Stimulated activated CD4-positive, alpha-beta T cell treated with anti-CD3 and anti-CD28 coated beads, Interleukin-12 subunit alpha, Interleukin-12 subunit beta, amount 100 ng/mL, for 4 hours (primary cell): Measurements from ENCODE around the gene CRK.
"Not testable (repeated sequence)": the region's sequence is repeated elsewhere in the genome, so short reads cannot be mapped to it uniquely, and the experiment has no call there.

Source experiments
- DNase-seq: peaks from one replicate; pipeline ENCODE4 v3.0.0-alpha.2; 2020

The CRK gene

DNA sequence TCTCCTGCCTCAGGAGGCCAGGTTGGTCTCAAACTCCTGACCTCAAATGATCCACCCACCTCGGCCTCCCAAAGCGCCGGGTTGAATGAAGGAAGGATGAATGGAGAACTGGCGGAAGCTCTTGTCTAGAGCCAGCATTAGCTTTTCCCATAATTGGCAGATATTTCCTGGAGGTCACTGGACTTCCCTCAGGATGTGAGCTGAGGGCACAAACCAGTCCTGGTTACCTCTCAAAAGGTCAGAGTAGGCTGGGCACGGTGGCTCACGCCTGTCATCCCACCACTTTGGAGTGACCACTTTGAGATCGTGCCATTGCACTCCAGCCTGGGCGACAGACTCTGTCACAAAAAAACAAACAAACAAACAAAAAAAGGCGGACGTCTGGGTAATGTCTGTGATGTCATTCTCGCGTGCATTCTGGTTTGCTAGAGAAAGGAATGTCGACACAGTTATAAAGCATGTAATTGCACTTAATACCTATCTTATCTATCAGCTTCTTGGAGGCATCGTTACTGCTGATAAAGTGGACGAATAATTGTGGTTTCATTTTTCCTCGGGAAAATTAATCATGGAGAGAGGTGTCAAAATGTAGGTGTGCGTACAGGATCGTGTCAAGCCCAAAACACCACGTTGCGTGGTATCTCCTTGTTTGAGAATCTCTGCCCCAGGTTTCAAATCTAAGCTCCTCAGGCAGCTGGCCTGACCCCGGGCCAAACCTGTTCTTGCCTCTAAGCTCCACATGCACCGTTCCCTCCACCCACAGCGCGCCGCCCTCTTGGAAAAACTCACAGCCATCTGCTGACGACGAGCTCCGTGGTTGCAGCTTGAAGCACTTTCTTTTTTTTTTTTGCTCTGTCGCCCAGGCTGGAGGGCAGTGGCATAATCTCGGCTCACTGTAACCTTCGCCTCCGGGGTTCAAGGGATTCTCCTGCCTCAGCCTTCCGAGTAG, 6.4 kb upstream of the CRK start:
- no peak for DNase-seq

DNA sequence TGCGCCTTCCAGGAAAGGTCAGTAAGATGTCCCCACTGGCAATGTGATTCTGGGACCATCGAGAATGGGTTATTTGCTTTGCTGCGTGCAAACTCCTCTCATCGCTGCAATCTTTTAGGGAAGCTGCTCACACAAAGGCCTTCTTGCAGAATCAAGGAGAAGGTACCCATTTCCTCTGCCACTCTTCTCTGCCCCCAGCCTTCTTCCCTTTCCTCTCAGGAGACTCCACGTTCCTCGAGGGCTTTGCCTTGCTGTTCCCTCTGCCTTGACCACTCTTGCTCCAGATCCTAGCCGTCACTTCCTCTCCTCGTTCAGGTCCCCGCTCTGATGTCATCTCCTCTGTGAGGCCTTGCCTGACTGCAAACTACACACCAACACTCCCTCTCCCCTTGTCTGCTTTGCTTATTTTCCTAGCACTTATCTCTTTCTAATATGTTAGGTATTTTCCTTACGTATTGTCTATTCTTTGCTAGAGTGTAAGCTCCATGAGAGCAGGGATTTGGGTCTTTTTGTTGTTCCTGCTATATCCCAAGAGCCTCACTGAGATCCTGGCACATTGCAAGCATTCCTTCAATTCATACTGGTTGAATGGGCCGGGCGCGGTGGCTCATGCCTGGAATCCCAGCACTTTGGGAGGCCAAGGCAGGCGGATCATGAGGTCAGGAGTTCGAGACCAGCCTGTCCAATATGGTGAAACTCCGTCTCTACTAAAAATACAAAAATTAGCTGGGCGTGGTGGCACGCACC, 5.3 kb upstream of the CRK start:
- no peak for DNase-seq

DNA sequence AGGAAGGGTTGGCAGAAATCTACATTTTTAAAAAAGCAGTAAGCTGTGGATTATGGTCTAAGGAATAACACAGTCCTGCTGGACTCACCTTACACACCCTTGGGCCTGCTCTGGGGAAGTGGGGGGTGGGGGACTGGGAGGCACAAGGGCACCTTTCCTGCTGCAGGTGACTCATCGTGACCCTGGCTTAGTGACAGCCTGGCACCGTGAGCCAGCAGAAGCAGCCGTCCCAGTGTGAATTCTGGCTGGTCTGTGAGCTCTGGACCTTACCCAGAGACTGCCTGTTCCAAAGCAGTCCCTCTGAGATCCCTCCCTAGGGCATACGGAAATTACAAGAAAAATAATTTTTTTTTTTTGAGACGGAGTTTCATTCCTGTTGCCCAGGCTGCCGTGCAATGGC, 4.2 kb upstream of the CRK start:
- DNase-seq: no peak

- DNase-seq: peak; percentile 21
Measured at GRCh38 chr17:1455291-1455796, 688 bp downstream of the CRK start.

DNA sequence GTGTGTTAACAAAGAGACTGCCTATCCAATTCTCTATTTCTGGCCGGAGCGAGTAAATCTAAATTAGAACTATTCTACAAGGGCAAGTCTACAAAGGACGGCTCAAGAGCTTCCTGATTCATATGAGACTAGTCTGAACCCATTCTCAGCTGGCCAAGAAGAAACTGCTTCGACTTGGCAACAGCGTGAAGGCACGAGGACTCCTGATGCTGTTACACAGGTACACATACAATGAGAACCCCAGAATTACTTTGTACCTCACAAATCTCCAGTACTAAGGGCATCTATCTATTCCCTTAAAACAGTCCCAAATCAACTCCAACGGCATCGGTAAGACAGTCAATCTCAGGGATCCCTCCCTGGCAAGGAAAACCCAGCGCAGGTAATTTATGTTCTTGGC, 1.5 kb downstream of the CRK start:
- DNase-seq: no peak

DNA sequence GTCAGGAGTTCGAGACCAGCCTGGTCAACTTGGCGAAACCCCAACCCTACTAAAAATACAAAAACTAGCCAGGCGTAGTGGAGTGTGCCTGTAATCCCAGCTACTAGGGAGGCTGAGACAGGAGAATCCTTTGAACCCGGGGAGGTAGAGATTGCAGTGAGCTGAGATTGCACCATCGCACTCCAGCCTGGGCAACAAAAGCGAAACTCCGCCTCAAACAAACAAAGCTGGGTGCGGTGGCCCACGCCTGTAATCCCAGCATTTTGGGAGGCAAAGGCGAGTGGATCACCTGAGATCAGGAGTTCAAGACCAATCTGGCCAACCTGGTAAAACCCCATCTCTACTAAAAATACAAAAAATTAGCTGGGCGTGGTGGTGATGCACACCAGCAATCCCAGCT, 2.3 kb downstream of the CRK start:
- not testable (repeated sequence) for DNase-seq

- no peak for DNase-seq
Measured at GRCh38 chr17:1452836-1453235, 3.2 kb downstream of the CRK start.

- not testable (repeated sequence) for DNase-seq
Measured at GRCh38 chr17:1450261-1450660, 5.8 kb downstream of the CRK start.

GRCh38 chr17:1449412-1449967, 6.5 kb downstream of the CRK start:
- no peak for DNase-seq

DNA sequence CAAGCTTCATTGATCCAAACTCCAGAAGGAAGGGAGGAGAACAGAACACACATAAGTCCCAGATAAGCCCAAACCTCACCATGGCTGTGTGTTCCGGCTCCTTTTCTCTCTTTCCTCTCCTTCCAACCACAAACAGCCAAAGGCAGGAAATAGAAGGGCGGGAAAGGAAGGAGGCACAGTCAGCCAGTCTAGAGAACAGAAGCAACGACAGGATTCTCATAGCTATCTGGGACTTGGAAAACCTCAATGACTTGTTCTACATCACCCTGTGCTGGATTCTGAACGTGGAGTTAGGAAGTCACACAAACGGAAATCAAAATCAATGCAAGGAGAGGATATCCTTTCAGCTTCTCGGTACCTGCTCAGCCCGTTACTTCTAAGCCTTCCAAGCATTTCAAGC, 9.0 kb downstream of the CRK start:
- DNase-seq: no peak

DNA sequence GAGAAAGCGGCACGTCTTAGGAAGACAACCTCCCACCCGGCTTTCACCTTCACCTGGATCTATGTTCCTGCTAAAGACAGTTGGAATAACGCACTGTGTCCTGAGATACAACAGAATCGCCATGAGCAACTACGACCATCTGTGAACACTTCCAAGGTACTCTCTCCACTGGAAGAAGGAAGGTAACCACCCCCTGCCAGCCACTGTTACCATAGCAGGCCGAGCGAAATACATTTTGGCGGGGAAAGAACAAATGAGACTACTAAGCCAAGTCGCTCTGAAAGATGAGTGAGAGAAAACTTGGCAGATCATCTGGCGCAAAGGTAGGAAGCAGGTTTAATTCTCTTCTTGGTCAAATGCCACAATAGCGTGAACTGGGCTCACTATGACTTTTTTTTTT, 9.8 kb downstream of the CRK start:
- no peak for DNase-seq

GRCh38 chr17:1445695-1446094, 10.3 kb downstream of the CRK start:
- not testable (repeated sequence) for DNase-seq

DNA sequence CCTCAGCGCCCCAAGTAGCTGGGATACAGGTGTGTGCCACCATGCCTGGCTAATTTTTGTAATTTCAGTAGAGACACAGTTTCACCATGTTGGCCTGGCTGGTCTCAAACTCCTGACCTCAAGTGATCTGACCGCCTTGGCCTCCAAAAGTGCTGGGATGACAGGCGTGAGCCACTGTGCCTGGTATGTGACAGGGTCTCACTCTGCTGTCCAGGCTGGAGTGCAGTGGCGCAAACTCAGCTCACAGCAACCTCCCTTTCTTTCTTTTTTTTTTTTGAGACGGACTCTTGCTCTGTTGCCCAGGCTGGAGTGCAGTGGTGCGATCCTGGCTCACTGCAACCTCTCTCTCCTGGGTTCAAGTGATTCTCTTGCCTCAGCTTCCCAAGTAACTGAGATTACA, 13.3 kb downstream of the CRK start:
- DNase-seq: not testable (repeated sequence)

DNA sequence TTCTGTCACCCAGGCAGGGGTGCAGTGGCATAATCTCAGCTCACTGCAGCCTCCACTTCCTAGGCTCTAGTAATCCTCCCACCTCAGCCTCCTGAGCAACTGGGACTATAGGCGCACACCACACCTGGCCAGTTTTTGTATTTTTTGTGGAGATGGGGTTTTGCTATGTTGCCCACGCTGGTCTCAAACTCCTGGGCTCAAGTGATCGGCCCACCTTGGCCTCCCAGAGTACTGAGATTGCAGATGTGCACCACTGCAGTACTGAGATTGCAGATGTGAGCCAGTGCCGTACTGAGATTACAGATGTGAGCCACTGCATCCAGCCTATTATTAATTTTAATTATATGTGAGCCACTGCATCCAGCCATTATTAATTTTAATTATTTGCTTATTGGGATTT, 13.8 kb downstream of the CRK start:
- DNase-seq: no peak

DNA sequence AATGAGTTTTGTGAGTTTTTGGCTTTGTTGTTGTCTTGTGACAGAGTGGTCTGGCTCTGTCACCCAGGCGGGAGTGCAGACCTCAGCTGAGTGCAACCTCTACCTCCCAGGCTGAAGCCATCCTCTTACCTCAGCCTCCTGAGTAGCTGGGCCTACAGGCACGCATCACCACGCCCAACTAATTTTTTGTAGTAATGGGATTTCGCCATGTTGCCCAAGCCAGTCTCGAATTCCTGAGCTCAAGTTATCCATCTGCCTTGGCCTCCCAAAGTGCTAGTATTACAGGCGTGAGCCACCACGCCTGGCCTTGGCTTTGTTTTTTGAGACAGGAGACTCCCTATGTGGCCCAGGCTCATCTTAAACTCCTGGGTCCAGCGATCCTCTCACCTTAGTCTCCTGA, 15.1 kb downstream of the CRK start:
- no peak for DNase-seq

DNA sequence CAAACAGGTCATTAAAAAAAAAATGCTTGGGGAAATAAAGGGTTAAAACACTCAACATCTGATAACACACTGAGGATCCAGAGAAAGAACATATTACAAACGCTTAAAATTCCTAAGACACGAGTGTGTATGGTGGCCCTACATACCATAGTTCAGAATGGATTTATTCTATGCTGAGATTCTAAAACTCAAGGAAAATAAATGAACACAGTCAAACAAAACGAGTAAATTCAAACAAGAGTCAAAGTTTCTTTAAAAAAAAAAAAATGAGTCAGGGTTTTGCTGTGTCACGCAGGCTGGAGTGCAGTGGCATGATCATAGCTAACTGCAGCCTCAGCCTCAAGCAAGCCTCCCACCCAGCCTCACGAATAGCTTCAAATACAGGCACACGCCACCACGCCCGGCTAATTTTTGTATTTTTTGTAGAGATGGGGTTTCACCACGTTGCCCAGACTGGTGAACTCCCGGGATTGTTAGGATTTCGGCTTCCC, 17.4 kb downstream of the CRK start:
- DNase-seq: no peak

DNA sequence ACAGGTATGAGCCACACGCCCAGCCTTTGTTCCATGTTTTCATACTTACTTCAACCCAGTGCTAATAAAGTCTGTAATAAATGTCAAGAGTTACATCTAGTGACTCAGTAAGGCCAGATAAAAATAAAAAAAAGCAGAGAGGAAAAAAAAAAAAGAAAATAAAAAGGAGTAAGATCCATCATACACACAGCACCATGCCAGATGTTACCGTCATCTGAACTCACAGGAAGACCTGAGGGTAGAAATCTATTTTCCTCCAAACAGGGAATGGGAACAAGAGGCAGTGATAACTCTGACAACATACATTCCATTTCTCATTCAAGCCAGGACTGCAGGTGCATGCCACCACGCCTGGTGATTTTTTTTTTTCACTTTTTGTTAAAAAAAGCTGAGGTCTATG, 20.7 kb downstream of the CRK start:
- no peak for DNase-seq

DNA sequence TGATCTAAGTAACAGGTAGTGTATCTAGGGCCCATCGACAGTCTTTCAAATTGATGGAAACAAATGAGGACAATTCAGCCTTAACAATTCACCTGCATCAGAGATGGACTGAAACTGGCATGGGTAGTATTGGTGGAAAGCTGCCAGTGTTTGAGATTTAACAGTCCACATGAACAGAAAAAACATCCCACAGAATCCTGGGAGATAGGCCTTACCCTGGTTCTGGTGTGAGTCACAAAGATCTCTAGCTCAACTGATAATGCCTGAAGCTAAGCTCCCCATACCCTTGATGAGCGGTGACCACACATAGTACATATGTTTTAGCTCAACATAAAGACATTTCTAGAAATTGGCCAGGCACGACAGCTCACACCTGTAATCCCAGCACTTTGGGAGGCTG, 21.9 kb downstream of the CRK start:
- DNase-seq: no peak

DNA sequence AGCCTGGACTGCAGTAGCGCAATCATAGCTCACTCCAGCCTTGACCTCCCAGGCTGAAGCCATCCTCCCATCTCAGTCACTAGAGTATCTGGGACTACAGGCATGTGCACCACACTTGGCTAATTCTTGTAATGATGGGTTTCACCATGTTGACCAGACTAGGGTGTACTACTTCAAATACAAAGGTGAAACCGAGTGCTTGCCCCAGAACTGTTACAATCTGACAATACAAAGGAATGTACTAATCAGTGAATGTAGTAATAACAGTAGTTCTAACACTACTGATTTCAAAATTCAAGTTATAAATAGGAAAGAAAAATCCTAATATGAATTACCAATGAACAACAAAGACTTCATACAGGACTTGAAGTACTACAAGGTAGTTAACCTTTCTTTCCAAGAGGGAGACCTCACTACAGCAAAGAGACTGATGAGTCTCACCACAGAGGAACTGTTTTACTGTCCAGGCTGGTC, 24.4 kb downstream of the CRK start:
- DNase-seq: no peak

- no peak for DNase-seq
Measured at GRCh38 chr17:1423456-1424135, 32.4 kb downstream of the CRK start.

- DNase-seq: no peak
Measured at GRCh38 chr17:1422885-1423284, 33.1 kb downstream of the CRK start.

GRCh38 chr17:1421470-1421869, 34.6 kb downstream of the CRK start:
- no peak for DNase-seq

- DNase-seq: no peak
Measured at GRCh38 chr17:1420981-1421380, 35.1 kb downstream of the CRK start.
